ENCODE data around the gene DIS3L2. TPM values are rescaled to one million over a fixed set of nuclear protein-coding genes. Genes with fewer than 3 reads are reported as not detected.

Gene DIS3L2
- total RNA-seq, 1 experiment from 2014 or later = 28.5 TPM

- no peaks in the 10 kb centered on the region for H3K9me3 Mint-ChIP-seq
- TF ChIP-seq ZNF263 (CRISPR knock-in tag; IDR thresholded peaks at IDR 0.05; ENCODE audit: low read depth) (no peak), ELF4 (CRISPR knock-in tag; IDR thresholded peaks at IDR 0.05; ENCODE audit: low read depth) (no peak), ZBTB21 (CRISPR knock-in tag; IDR thresholded peaks at IDR 0.05; ENCODE audit: borderline replicate concordance) (no peak), FOXP4 (CRISPR knock-in tag; IDR thresholded peaks at IDR 0.05) (no peak), GRHL2 (CRISPR knock-in tag; IDR thresholded peaks at IDR 0.05; ENCODE audit: insufficient replicate concordance, severe bottlenecking) (no peak)
- no peaks in the 10 kb centered on the region for H3K36me3 Mint-ChIP-seq
- ChIA-PET CTCF (interaction anchor here (0.7 to 1.1 kb wide), 3 partner anchors 10 to 337 kb away, joined by 3 to 4 read pairs (median 3); partner anchors contain the start of gene NPPC), POLR2A (interaction anchor here (0.7 kb wide), 1 partner anchor 191 kb away, joined by 11 read pairs; no protein-coding TSS in a partner anchor)
- ATAC-seq = no peak
- peaks cover 12% of the 10 kb centered on the region for H3K4me1 Mint-ChIP-seq
- no peaks in the 10 kb centered on the region for H3K27me3 Mint-ChIP-seq (ENCODE audit: low read depth)
- no peak overlapping the region for H3K27ac Mint-ChIP-seq
- no peak overlapping the region for H3K4me3 Mint-ChIP-seq
- no peak for DNase-seq (ENCODE audit: low spot score)
Measured at GRCh38 chr2:232132181-232132580, 170.7 kb downstream of the DIS3L2 start.

- TF ChIP-seq ZNF423 (CRISPR knock-in tag; IDR thresholded peaks at IDR 0.05) (no peak), FOXJ3 (CRISPR knock-in tag; IDR thresholded peaks at IDR 0.05; ENCODE audit: borderline replicate concordance) (no peak), ZBTB43 (CRISPR knock-in tag; IDR thresholded peaks at IDR 0.05) (no peak), AR (CRISPR knock-in tag; IDR thresholded peaks at IDR 0.05) (no peak), ESRRA (CRISPR knock-in tag; IDR thresholded peaks at IDR 0.05; ENCODE audit: borderline replicate concordance) (no peak), TEAD1 (CRISPR knock-in tag; IDR thresholded peaks at IDR 0.05) (no peak), SMAD4 (CRISPR knock-in tag; IDR thresholded peaks at IDR 0.05) (no peak)
- Mint-ChIP-seq H3K9me3 (no peaks in the 10 kb centered on the region), H3K4me3 (no peak overlapping the region), H3K36me3 (no peaks in the 10 kb centered on the region), H3K27ac (no peak overlapping the region), H3K4me1 (peaks cover 12% of the 10 kb centered on the region), H3K27me3 (ENCODE audit: low read depth) (no peaks in the 10 kb centered on the region)
- ChIA-PET CTCF (interaction anchor here (0.8 kb wide), 1 partner anchor 232 kb away, joined by 3 read pairs; no protein-coding TSS in a partner anchor), POLR2A (no interaction called here)
- DNase-seq (ENCODE audit: low spot score) = peak; percentile 34
- ATAC-seq = peak; percentile 89
Measured at GRCh38 chr2:232133078-232133477, 171.6 kb downstream of the DIS3L2 start.

DNA sequence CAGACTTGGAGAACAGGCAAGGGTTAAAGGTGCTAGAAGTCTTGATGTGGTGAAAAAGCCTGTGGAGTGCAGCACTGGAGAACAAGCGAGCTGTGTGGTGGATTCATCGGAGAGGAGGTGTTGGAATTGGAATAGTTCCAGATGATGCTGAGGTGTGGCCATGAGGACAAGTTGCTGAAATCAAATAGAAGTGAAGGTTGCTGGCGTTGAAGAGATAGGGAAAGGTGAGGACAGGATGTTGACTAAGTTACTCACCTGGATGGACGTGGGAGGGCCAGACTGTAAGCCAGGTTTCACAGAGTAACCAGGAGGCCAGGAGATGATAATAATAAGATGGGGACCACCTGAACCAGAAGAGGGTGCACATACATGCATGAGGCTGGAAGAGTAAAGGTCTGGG, 173.4 kb downstream of the DIS3L2 start:
- no peak for ATAC-seq
- no peak for TF ChIP-seq ZBTB21 (CRISPR knock-in tag; IDR thresholded peaks at IDR 0.05; ENCODE audit: borderline replicate concordance)
- TF ChIP-seq ETV6 (CRISPR knock-in tag; IDR thresholded peaks at IDR 0.05) = no peak
- TF ChIP-seq ATF3 (CRISPR knock-in tag; conservative IDR thresholded peaks at IDR 0.05) = no peak
- TF ChIP-seq FOXK1 (CRISPR knock-in tag; IDR thresholded peaks at IDR 0.05) = no peak
- TF ChIP-seq NFE2L1 (CRISPR knock-in tag; IDR thresholded peaks at IDR 0.05) = no peak
- no peak for TF ChIP-seq USF1 (CRISPR knock-in tag; IDR thresholded peaks at IDR 0.05)
- TF ChIP-seq E2F5 (CRISPR knock-in tag; IDR thresholded peaks at IDR 0.05) = no peak
- TF ChIP-seq FOXJ3 (CRISPR knock-in tag; IDR thresholded peaks at IDR 0.05; ENCODE audit: borderline replicate concordance) = no peak

More for the DNA sequence above, 173.4 kb downstream of the DIS3L2 start:
- H3K4me1 Mint-ChIP-seq = peaks cover 12% of the 10 kb centered on the region
- no peak for DNase-seq (ENCODE audit: low spot score)
- POLR2A ChIA-PET = no interaction called here
- CTCF ChIA-PET = no interaction called here
- no peaks in the 10 kb centered on the region for H3K36me3 Mint-ChIP-seq
- H3K27ac Mint-ChIP-seq = no peak overlapping the region
- no peaks in the 10 kb centered on the region for H3K27me3 Mint-ChIP-seq (ENCODE audit: low read depth)
- H3K4me3 Mint-ChIP-seq = no peak overlapping the region
- no peaks in the 10 kb centered on the region for H3K9me3 Mint-ChIP-seq

Data from WTC11 (cell line).